GM21717 (cell line): Measurements from ENCODE around the gene ERN2.
"Not testable (repeated sequence)": the region's sequence is repeated elsewhere in the genome, so short reads cannot be mapped to it uniquely, and the experiment has no call there.

ENCODE experiments used
- ATAC-seq: cut with Tn5 transposase; IDR thresholded peaks from one replicate; pipeline ENCODE4 v1.9.1; 2021; ENCODE audit warnings: mild to moderate bottlenecking, moderate library complexity; ENCODE audit not compliant: unreplicated experiment

The ERN2 gene

GRCh38 chr16:23712976-23713375 is at the start of gene ERN2:
TSS of gene ERN2 (minus strand) at chr16:23713222. CDS start at chr16:23713187, 35 bp downstream.
- ATAC-seq: no peak

GRCh38 chr16:23757937-23758619 is 45.1 kb upstream of the ERN2 start:
- no peak for ATAC-seq

DNA sequence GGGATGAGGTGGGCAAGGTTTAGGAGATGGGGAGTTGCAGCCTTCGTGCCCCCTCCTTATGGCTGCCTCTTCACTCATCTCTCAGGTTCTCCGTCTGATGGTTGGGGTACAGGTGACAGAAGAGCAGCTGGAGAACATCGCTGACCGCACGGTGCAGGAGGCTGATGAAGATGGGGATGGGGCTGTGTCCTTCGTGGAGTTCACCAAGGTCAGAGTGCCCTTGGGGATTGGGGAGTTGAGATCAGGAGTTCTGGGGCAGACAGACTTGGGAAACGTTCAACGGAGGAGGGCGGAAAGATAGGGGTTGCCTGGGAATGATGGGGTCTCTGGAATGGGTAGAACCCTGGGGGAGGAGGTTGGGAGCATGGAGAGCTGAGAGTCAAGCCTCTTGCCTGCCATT is 44.1 kb upstream of the ERN2 start:
- ATAC-seq: no peak

DNA sequence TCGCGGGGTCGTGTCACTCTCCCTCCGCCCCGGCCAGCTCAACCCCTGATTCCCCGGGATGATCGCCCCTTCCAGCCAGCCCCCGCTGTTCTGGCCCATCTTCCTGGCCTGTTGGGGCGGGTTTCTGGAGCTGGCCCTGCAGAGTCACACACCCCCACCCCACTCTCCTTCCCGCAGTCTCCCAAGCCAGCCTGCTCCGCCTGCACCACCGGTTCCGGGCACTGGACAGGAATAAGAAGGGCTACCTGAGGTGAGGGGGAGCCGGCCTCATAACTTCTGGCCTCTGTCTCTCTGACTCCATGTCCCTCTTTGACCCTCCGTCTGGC is 42.4 kb upstream of the ERN2 start:
- no peak for ATAC-seq

DNA sequence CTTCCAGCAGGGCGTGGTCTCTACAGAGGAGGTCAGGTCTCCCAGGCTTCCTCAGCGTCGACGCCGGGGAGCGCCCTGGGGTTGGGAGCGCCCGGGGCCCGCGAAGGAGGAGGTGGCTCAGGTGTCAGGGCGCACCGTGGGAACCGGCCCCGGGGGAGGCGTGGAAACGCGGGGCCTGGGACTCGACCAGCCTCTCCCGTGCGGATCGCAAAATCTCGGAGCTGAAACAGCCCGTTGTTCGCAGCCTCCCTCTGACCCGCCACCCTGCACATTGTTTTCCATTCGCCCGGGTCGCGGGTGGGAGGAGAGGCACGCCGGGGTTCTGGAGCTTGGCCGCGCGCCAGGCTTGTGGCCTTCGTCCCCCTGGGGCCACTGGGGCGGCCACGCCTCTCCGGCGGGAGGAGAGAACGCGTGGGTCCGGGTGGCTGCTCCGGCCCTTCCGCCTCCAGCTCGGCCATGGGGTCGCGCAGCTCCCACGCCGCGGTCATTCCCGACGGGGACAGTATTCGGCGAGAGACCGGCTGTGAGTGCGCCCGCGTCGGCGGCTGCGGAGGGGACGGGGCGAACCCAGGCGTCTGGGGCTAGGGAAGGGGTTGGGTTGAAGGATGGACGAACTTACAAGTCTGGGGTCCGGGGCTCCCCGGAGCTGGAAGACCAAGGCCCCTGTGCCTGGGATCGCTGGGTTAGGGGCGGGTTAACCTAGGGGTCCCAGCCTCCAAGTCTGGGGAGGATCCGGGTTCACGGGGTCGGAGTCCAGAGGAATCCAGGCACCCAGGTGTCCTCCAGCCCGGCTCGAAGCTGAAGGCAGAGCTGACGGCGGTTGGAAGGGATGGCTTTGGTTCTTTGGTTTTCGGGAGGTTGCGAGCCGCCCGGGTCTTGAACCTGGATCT is 41.8 kb upstream of the ERN2 start, which contains the start of gene CHP2:
CHP2 (plus strand) TSS at position 433 of the 890 bp plus-strand sequence; CDS start at position 457, 24 bp downstream.
- no peak for ATAC-seq

GRCh38 chr16:23753908-23754593 is 41.0 kb upstream of the ERN2 start:
- no peak for ATAC-seq

GRCh38 chr16:23751053-23751452 is 38.0 kb upstream of the ERN2 start:
- ATAC-seq: not testable (repeated sequence)

- no peak for ATAC-seq
These were observed 35.6 kb upstream of the ERN2 start for GRCh38 chr16:23748630-23749029.

GRCh38 chr16:23745263-23745662 is 32.2 kb upstream of the ERN2 start:
- ATAC-seq: no peak

DNA sequence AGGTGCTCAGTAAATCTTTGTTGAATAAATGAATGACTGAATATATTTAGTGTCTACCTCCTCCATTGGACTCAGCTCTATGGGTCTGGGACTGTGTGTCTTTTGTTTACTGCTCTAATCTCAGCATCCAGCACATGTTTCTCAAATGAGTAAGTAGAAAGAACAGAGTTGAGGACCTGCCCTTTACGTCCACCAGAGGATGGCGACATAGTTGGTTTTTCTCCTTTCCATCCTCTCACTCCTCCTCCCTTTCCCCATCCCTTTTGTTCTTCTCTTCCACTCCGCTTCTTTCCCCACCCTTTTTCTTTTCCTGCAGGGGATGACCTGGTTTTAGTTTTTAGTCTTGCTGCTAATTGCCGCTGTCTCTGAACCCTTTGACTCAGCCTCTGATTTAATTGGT is 29.7 kb upstream of the ERN2 start:
- ATAC-seq: no peak

- ATAC-seq: no peak
These were observed 28.8 kb upstream of the ERN2 start for GRCh38 chr16:23741675-23742303.

DNA sequence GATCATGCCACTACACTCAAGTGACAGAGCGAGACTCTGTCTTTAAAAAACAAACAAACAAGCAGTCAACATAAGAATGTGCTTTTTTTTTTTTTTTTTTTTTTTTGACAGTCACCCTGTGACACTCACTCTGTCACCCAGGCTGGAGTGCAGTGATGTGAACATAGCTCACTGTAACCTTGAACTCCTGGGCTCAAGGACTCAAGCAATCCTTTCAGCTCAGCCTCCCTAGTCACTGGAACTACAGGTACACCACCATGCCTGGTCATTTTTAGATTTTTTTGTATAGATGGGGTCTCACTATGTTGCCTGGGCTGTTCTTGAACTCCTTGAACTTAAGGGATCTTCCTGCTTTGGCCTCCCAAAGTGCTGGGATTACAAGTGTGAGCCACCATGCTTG is 26.5 kb upstream of the ERN2 start:
- ATAC-seq: no peak

DNA sequence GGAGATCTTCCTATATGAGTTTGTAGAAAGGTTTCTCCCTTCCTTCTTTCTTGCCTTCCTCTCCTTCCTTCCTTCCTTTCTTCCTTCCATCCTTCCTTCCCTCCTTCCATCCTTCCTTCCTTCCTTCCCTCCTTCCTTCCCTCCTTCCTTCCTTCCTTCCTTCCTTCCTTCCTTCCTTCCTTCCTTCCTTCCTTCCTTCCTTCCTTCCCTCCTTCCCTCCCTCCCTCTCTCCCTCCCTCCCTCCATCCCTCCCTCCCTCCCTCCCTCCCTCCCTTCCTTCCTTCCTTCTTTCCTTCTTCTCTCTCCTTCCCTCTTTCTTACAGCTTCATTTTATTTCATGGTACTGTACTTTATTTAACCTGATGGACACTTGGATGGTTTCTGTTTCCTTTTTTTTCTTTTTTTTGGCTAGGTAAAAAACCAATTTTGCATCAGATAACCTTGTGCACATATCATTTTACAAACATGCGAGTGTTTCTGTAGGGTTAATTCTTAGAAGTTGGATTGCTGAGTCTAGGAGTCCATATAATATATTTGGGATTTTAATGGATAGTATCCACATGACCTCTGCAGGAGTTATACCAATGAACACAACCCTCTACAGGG is 24.5 kb upstream of the ERN2 start:
- ATAC-seq: not testable (repeated sequence)

GRCh38 chr16:23734176-23734893 is 21.3 kb upstream of the ERN2 start:
- ATAC-seq: no peak

- ATAC-seq: no peak
These were observed 16.7 kb upstream of the ERN2 start for GRCh38 chr16:23729503-23730424.

DNA sequence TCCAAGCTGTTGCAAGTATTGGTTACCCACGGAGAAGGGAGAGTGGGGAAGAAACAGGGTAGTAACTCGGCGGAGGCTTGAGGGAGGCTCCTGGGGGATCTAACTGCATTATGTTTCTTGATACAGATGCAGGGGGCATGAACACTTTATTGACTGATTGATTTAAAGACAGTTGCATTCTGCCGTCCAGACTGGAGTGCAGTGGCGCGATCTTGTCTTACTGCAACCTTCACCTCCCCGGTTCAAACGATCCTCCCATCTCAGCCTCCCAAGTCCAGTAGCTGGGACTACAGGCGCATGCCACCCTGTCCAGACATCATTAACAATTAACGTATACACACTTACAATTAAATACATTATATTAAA is 15.1 kb upstream of the ERN2 start:
- ATAC-seq: no peak

DNA sequence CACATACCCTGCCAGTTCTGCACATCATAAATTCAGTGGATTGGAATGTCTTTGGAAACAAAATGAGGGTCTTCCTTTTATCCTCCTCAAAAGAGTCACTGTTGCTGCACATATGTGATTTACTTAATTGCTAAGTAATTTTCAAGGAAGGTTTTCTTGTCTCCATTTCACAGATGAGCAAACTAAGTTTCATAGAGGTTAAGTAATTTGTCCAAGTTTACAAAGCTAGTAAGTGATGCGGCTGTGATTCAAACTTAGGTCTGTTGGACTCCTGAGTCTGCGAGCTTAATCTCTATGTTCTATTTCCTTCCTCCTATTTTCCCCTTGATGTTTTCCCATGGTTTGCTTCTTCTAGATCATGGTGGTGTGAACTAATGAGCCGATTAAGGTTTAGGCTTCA is 13.7 kb upstream of the ERN2 start:
- no peak for ATAC-seq

GRCh38 chr16:23724785-23725131 is 11.7 kb upstream of the ERN2 start:
- no peak for ATAC-seq

- ATAC-seq: no peak
These were observed 11.2 kb upstream of the ERN2 start for GRCh38 chr16:23724096-23724784.
